ENCODE results near the gene NFIB. TPM values are rescaled to one million over a fixed set of nuclear protein-coding genes. Genes with fewer than 3 reads are reported as not detected.
A peak's percentile ranks its signal among the peaks of the same experiment; 100 is the strongest.

Gene NFIB
- total and polyA plus RNA-seq, 2 of the 13 experiments (the other 11 are each of a cell fraction or from before 2014, with no cell fraction given): 0.98 to 4.6 TPM

GRCh38 chr9:14043483-14043882 lies 270.5 kb downstream of the NFIB start:
- Histone ChIP-seq H4K20me1 (ENCODE audit: insufficient read depth, low read length) (no peaks in the 10 kb centered on the region), H3K79me2 (ENCODE audit: insufficient read depth, low read length) (no peaks in the 10 kb centered on the region), H3K4me1 (ENCODE audit: insufficient read depth, low read length) (no peaks in the 10 kb centered on the region), H3K9me3 (ENCODE audit: low read length) (no peaks in the 10 kb centered on the region), H3K27me3 (ENCODE audit: control insufficient read depth in 1 of 2, insufficient read depth in 2 of 2, low read length in 2 of 2) (no peaks in the 10 kb centered on the region), H3K4me3 (replicated peaks in 1 of 3; ENCODE audit: insufficient read depth in 1 of 3, low read depth in 2 of 3, low read length in 3 of 3) (no peak overlapping the region), H3K27ac (ENCODE audit: extremely low read length, insufficient read depth, low read length) (no peak overlapping the region), H3K4me2 (ENCODE audit: low read depth, low read length) (no peak overlapping the region), H3K36me3 (replicated peaks in 1 of 2; ENCODE audit: control insufficient read depth in 1 of 2, insufficient read depth in 2 of 2, low read length in 2 of 2) (no peaks in the 10 kb centered on the region), H2AFZ (ENCODE audit: low read length) (no peak overlapping the region), H3K9ac (ENCODE audit: insufficient read depth, low read depth, low read length) (no peak overlapping the region)
- no peak for FAIRE-seq
- no peak for DNase-seq (ENCODE audit: low spot score)
- ChIA-PET CTCF (ENCODE audit: low intra/inter-chr PET ratio, low total read pairs) (no interaction called here), POLR2A (no interaction called here)
- no TSS peak for BruUV-seq (replicated peaks)
- intact Hi-C loops (cut with micrococcal nuclease; ENCODE audit: unreplicated experiment) (no loop called here), in situ Hi-C loops (cut with HindIII; ENCODE audit: extremely low pct_ligation_motif_present, low pct_unique_long_range_greater_than_20kb) (no loop called here)
- no peak for TF ChIP-seq ZNF274 (CRISPR knock-in tag; IDR thresholded peaks at IDR 0.05)
- TF ChIP-seq RERE (CRISPR knock-in tag; IDR thresholded peaks at IDR 0.05; ENCODE audit: low read depth): no peak
- no peak for TF ChIP-seq ZNF280B (CRISPR knock-in tag; IDR thresholded peaks at IDR 0.05; ENCODE audit: borderline replicate concordance)
- peak; percentile 39 for TF ChIP-seq MNT (IDR thresholded peaks at IDR 0.05)
- no peak for TF ChIP-seq ZNF644 (CRISPR knock-in tag; IDR thresholded peaks at IDR 0.05; ENCODE audit: low read depth)
- TF ChIP-seq ZNF17 (CRISPR knock-in tag; IDR thresholded peaks at IDR 0.05): no peak
- TF ChIP-seq ZNF740 (CRISPR knock-in tag; IDR thresholded peaks at IDR 0.05): no peak
- ATAC-seq: no peak
- WGBS (ENCODE audit: low lambda C conversion rate): 0% methylated on average over 1 of the region's 1 CpG

All from HepG2 (cell line).